Stimulated activated CD4-positive, alpha-beta T cell treated with anti-CD3 and anti-CD28 coated beads, Interleukin-15, amount 100 ng/mL, for 1 hour (primary cell): Measurements from ENCODE around the gene PFAS.
"Not testable (repeated sequence)": the region's sequence is repeated elsewhere in the genome, so short reads cannot be mapped to it uniquely, and the experiment has no call there.

Experiments used
- DNase-seq, 2 donors: peaks; one replicate each; pipeline ENCODE4 v3.0.0-alpha.2; 2020; ENCODE audit warnings: low read depth in 1 of 2, low spot score in 1 of 2

Gene PFAS

GRCh38 chr17:8225813-8226535, 23.1 kb upstream of the PFAS start:
- DNase-seq: peak in 1 of 2 donors; percentile 37

GRCh38 chr17:8226536-8227237, 22.4 kb upstream of the PFAS start:
- DNase-seq: no peak

- no peak for DNase-seq
Measured at GRCh38 chr17:8227238-8227581, 21.9 kb upstream of the PFAS start.

- no peak for DNase-seq
Measured at GRCh38 chr17:8231701-8232100, 17.4 kb upstream of the PFAS start.

- DNase-seq: no peak
Measured at GRCh38 chr17:8234361-8235270, 14.5 kb upstream of the PFAS start.

- DNase-seq: no peak
Measured at GRCh38 chr17:8235676-8236075, 13.4 kb upstream of the PFAS start.

- no peak for DNase-seq
Measured at GRCh38 chr17:8237175-8237574, 11.9 kb upstream of the PFAS start.

GRCh38 chr17:8237886-8238285, 11.2 kb upstream of the PFAS start:
- no peak for DNase-seq

GRCh38 chr17:8243827-8244226, 5.3 kb upstream of the PFAS start:
- DNase-seq: no peak

GRCh38 chr17:8244768-8245167, 4.3 kb upstream of the PFAS start:
- no peak for DNase-seq

GRCh38 chr17:8249621-8250500, 772 bp downstream of the PFAS start:
- no peak for DNase-seq

GRCh38 chr17:8251411-8251810, 2.3 kb downstream of the PFAS start:
- DNase-seq: not testable (repeated sequence)

- DNase-seq: no peak
Measured at GRCh38 chr17:8253801-8254200, 4.7 kb downstream of the PFAS start.

- DNase-seq: no peak
Measured at GRCh38 chr17:8254881-8255280, 5.8 kb downstream of the PFAS start.

- DNase-seq: no peak
Measured at GRCh38 chr17:8255499-8255898, 6.4 kb downstream of the PFAS start.

- DNase-seq: no peak
Measured at GRCh38 chr17:8256291-8256690, 7.2 kb downstream of the PFAS start.

GRCh38 chr17:8256691-8257090, 7.6 kb downstream of the PFAS start:
- no peak for DNase-seq

GRCh38 chr17:8257801-8258200, 8.7 kb downstream of the PFAS start:
- DNase-seq: no peak

GRCh38 chr17:8264320-8264719, 15.2 kb downstream of the PFAS start:
- DNase-seq: no peak

GRCh38 chr17:8264836-8265542, 15.9 kb downstream of the PFAS start:
- DNase-seq: no peak
